Large intestine (tissue), 3 donors: Measurements from ENCODE around the gene TPGS1. TPM values are rescaled to one million over a fixed set of nuclear protein-coding genes. Genes with fewer than 3 reads are reported as not detected.

Experiments used
- DNase-seq, 2 donors: peaks; one replicate each; pipeline versions ENCODE4 v3.0.0 to v3.0.0-alpha.2; 2013
- H3K27ac ChIP-seq: one replicate; pipeline ENCODE4 v1.5.1; 2013; ENCODE audit warnings: low read length
- H3K27me3 ChIP-seq: 2 replicates; pipeline ENCODE4 v1.6.1; 2013; ENCODE audit warnings: low read length; ENCODE audit not compliant: control insufficient read depth, insufficient read depth
- H3K36me3 ChIP-seq: 2 replicates; pipeline ENCODE4 v1.6.1; 2013; ENCODE audit warnings: low read length; ENCODE audit not compliant: control insufficient read depth, insufficient read depth
- H3K4me1 ChIP-seq: one replicate; pipeline ENCODE4 v1.6.1; 2013; ENCODE audit warnings: low read length; ENCODE audit not compliant: control insufficient read depth, insufficient read depth
- H3K4me3 ChIP-seq: one replicate; pipeline ENCODE4 v1.5.1; 2013; ENCODE audit warnings: low read length
- H3K9me3 ChIP-seq: one replicate; pipeline ENCODE4 v1.6.1; 2013; ENCODE audit warnings: mild to moderate bottlenecking, low read depth, low read length, moderate library complexity; ENCODE audit not compliant: control insufficient read depth
- WGBS: methylation state at CpG from one replicate; pipeline ENCODE4 v1.1.5; 2013; ENCODE audit warnings: low lambda C conversion rate; ENCODE audit not compliant: insufficient coverage; 5-methylcytosine and 5-hydroxymethylcytosine counted together
- polyA plus RNA-seq: library from polyadenylated mRNA; unstranded; fragments of 120-200 nt; gene quantifications from one replicate; pipeline ENCODE4 v1.2.1, GENCODE V29; 2013

The TPGS1 gene
- polyA plus RNA-seq, 1 donor: 16.2 TPM

GRCh38 chr19:556611-557382 is 49.5 kb downstream of the TPGS1 start:
- H3K36me3 ChIP-seq: no peaks in the 10 kb centered on the region
- no CpG with 5 or more reads among the region's 31 CpGs for WGBS
- H3K27me3 ChIP-seq: no peaks in the 10 kb centered on the region
- H3K27ac ChIP-seq: no peak overlapping the region
- H3K9me3 ChIP-seq: peaks cover 7% of the 10 kb centered on the region
- H3K4me1 ChIP-seq: peaks cover 2% of the 10 kb centered on the region
- H3K4me3 ChIP-seq: no peak overlapping the region
- no peak for DNase-seq

GRCh38 chr19:558770-559439 is 51.6 kb downstream of the TPGS1 start:
- peak in 1 of 2 donors; percentile 20 for DNase-seq
- Histone ChIP-seq H3K27ac (peak overlapping the region; percentile 33), H3K27me3 (no peaks in the 10 kb centered on the region), H3K4me3 (no peak overlapping the region), H3K4me1 (peaks cover 2% of the 10 kb centered on the region), H3K9me3 (peaks cover 2% of the 10 kb centered on the region), H3K36me3 (no peaks in the 10 kb centered on the region)
- WGBS: 76% methylated on average over 3 of the region's 21 CpGs

DNA sequence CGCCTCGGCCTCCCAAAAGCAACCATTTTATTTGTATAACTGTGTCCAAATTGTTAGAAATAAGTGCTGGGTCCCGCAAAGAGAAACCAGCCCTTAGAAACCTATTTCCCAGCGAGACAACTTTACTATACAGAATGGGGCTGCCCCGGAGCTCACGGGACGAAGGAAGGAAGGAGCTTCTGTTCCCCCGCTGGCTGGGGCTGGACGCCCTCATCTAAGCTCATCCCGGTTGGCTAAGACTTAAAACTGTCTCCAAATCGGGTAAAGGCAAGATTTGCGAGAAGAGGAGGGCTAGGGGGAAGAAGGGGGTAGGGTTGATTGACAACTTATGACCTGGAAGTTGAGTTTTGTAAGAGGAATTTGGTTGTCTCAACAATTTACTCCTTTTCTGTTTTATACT is 52.8 kb downstream of the TPGS1 start:
- Histone ChIP-seq H3K4me3 (no peak overlapping the region), H3K27me3 (no peaks in the 10 kb centered on the region), H3K9me3 (peaks cover 2% of the 10 kb centered on the region), H3K27ac (no peak overlapping the region), H3K4me1 (peaks cover 2% of the 10 kb centered on the region), H3K36me3 (no peaks in the 10 kb centered on the region)
- no peak for DNase-seq
- WGBS: no CpG with 5 or more reads among the region's 12 CpGs

- Histone ChIP-seq H3K4me1 (no peaks in the 10 kb centered on the region), H3K27ac (peak overlapping the region; percentile 60), H3K9me3 (no peaks in the 10 kb centered on the region), H3K27me3 (no peaks in the 10 kb centered on the region), H3K36me3 (no peaks in the 10 kb centered on the region), H3K4me3 (no peak overlapping the region)
- DNase-seq: peak in 1 of 2 donors; percentile 37
- no CpG with 5 or more reads among the region's 19 CpGs for WGBS
These were observed 59.1 kb downstream of the TPGS1 start for GRCh38 chr19:566403-566802.

DNA sequence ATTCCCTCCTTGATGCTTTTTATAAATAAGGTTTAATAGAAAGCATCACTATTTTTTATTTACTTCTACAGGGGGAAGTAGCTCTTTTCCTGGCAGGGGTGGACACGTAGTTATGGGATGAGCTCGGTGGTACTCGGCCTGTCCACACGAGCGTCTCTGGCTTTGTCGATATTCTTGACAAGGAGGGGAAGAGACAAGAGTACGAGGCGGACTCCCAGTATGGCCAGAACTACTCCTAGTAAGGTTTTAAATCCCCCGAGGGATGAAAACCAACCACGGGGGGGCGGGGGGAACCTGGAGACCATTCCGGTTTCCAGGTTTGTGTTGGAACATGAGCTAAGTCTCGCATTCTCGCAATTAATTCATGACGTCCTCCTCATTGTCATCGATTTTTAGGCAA is 59.5 kb downstream of the TPGS1 start:
- no peak for DNase-seq
- no peaks in the 10 kb centered on the region for H3K9me3 ChIP-seq
- peak overlapping the region; percentile 60 for H3K27ac ChIP-seq
- no peaks in the 10 kb centered on the region for H3K4me1 ChIP-seq
- H3K36me3 ChIP-seq: no peaks in the 10 kb centered on the region
- no peaks in the 10 kb centered on the region for H3K27me3 ChIP-seq
- 92% methylated on average over 2 of the region's 16 CpGs for WGBS
- no peak overlapping the region for H3K4me3 ChIP-seq

- H3K4me1 ChIP-seq: no peaks in the 10 kb centered on the region
- H3K36me3 ChIP-seq: no peaks in the 10 kb centered on the region
- peak overlapping the region; percentile 60 for H3K27ac ChIP-seq
- H3K9me3 ChIP-seq: no peaks in the 10 kb centered on the region
- H3K27me3 ChIP-seq: no peaks in the 10 kb centered on the region
- no peak overlapping the region for H3K4me3 ChIP-seq
- DNase-seq: no peak
- WGBS: no CpG with 5 or more reads among the region's 22 CpGs
These were observed 60.1 kb downstream of the TPGS1 start for GRCh38 chr19:567296-567900.

Other genes starting within 250 kb of the TPGS1 start
- gene PLPP2, start 216.1 kb upstream of the TPGS1 start, polyA plus RNA-seq: 1.6 TPM
- gene MIER2, start 162.7 kb upstream of the TPGS1 start, polyA plus RNA-seq: 21.0 TPM
- gene C2CD4C, start 98.3 kb upstream of the TPGS1 start, polyA plus RNA-seq: 3.0 TPM
- gene SHC2, start 46.5 kb upstream of the TPGS1 start, polyA plus RNA-seq: 48.2 TPM
- 10.7 TPM for gene MADCAM1, start 11.0 kb upstream of the TPGS1 start, polyA plus RNA-seq
- gene CDC34, start 24.3 kb downstream of the TPGS1 start, polyA plus RNA-seq: 69.8 TPM
- gene GZMM, start 36.6 kb downstream of the TPGS1 start, polyA plus RNA-seq: 2.0 TPM
- 388 TPM for gene BSG, start 65.1 kb downstream of the TPGS1 start, polyA plus RNA-seq
- gene HCN2, start 82.4 kb downstream of the TPGS1 start, polyA plus RNA-seq: 0.76 TPM
- 62.1 TPM for gene POLRMT, start 126.0 kb downstream of the TPGS1 start, polyA plus RNA-seq
- gene FGF22, start 132.4 kb downstream of the TPGS1 start, polyA plus RNA-seq: 0.24 TPM
- gene RNF126, start 155.7 kb downstream of the TPGS1 start, polyA plus RNA-seq: 41.4 TPM
- gene FSTL3, start 168.9 kb downstream of the TPGS1 start, polyA plus RNA-seq: 32.9 TPM
- 1.1 TPM for gene PRSS57, start 188.0 kb downstream of the TPGS1 start, polyA plus RNA-seq
- gene PALM, start 201.4 kb downstream of the TPGS1 start, polyA plus RNA-seq: 29.2 TPM
- gene MISP, start 243.6 kb downstream of the TPGS1 start, polyA plus RNA-seq: 200 TPM